ENCODE measurements around the gene SHLD2. TPM values are rescaled to one million over a fixed set of nuclear protein-coding genes. Genes with fewer than 3 reads are reported as not detected.
"Not testable (repeated sequence)": the region's sequence is repeated elsewhere in the genome, so short reads cannot be mapped to it uniquely, and the experiment has no call there.

Gene SHLD2
- total RNA-seq, 2 donors from 2014 or later: 19.2 to 43.3 TPM

GRCh38 chr10:87076421-87076820 is 18.6 kb upstream of the SHLD2 start:
- peaks cover 9 to 14% of the 10 kb centered on the region in 2 donors for H3K4me1 Mint-ChIP-seq (ENCODE audit: low read depth in 2 of 2)
- H3K27me3 Mint-ChIP-seq; ATAC-seq; H3K9me3 Mint-ChIP-seq; H3K36me3 Mint-ChIP-seq; H3K4me3 Mint-ChIP-seq; DNase-seq (ENCODE audit: low spot score): not testable (repeated sequence)
- H3K27ac Mint-ChIP-seq: peak overlapping the region; percentile 28 to 56

GRCh38 chr10:87079106-87079836 is 15.7 kb upstream of the SHLD2 start:
- H3K4me1 Mint-ChIP-seq (ENCODE audit: low read depth in 2 of 2): peaks cover 28 to 31% of the 10 kb centered on the region in 2 donors
- H3K36me3 Mint-ChIP-seq: peaks cover 5% of the 10 kb centered on the region
- no peak overlapping the region for H3K27ac Mint-ChIP-seq
- H3K4me3 Mint-ChIP-seq: no peak overlapping the region
- DNase-seq (ENCODE audit: low spot score) (no peak), ATAC-seq (no peak)
- H3K27me3 Mint-ChIP-seq: no peaks in the 10 kb centered on the region
- H3K9me3 Mint-ChIP-seq: no peaks in the 10 kb centered on the region

- not testable (repeated sequence) for H3K27ac Mint-ChIP-seq; H3K36me3 Mint-ChIP-seq; H3K27me3 Mint-ChIP-seq; H3K9me3 Mint-ChIP-seq; DNase-seq (ENCODE audit: low spot score); ATAC-seq; H3K4me3 Mint-ChIP-seq
- peaks cover 38 to 39% of the 10 kb centered on the region in 2 donors for H3K4me1 Mint-ChIP-seq (ENCODE audit: low read depth in 2 of 2)
These were observed 14.4 kb upstream of the SHLD2 start for GRCh38 chr10:87080621-87081020.

GRCh38 chr10:87081574-87081973 is 13.4 kb upstream of the SHLD2 start:
- not testable (repeated sequence) for DNase-seq (ENCODE audit: low spot score); H3K4me3 Mint-ChIP-seq; ATAC-seq; H3K36me3 Mint-ChIP-seq; H3K9me3 Mint-ChIP-seq; H3K27me3 Mint-ChIP-seq
- Mint-ChIP-seq H3K4me1 (ENCODE audit: low read depth in 2 of 2) (peaks cover 43 to 48% of the 10 kb centered on the region in 2 donors), H3K27ac (peak overlapping the region in 1 of 2 donors; percentile 96)

- Mint-ChIP-seq H3K27ac (peak overlapping the region; percentile 92 to 96), H3K4me1 (ENCODE audit: low read depth in 2 of 2) (peaks cover 48 to 54% of the 10 kb centered on the region in 2 donors), H3K4me3 (peak overlapping the region; percentile 72)
- H3K36me3 Mint-ChIP-seq; H3K27me3 Mint-ChIP-seq; H3K9me3 Mint-ChIP-seq; ATAC-seq; DNase-seq (ENCODE audit: low spot score): not testable (repeated sequence)
These were observed 12.8 kb upstream of the SHLD2 start for GRCh38 chr10:87082219-87082618.

GRCh38 chr10:87083576-87084290 is 11.3 kb upstream of the SHLD2 start:
- Mint-ChIP-seq H3K4me1 (ENCODE audit: low read depth in 2 of 2) (peaks cover 51 to 58% of the 10 kb centered on the region in 2 donors), H3K4me3 (peak overlapping the region; percentile 72), H3K27ac (peak overlapping the region; percentile 92 to 96)
- peak; percentile 68 to 70 for ATAC-seq
- H3K9me3 Mint-ChIP-seq; H3K36me3 Mint-ChIP-seq; DNase-seq (ENCODE audit: low spot score); H3K27me3 Mint-ChIP-seq: not testable (repeated sequence)

GRCh38 chr10:87084291-87084782 is 10.7 kb upstream of the SHLD2 start:
- Mint-ChIP-seq H3K4me3 (peak overlapping the region; percentile 81), H3K4me1 (ENCODE audit: low read depth in 2 of 2) (peaks cover 54 to 63% of the 10 kb centered on the region in 2 donors), H3K27ac (peak overlapping the region; percentile 92 to 96)
- DNase-seq (ENCODE audit: low spot score); H3K36me3 Mint-ChIP-seq; H3K27me3 Mint-ChIP-seq; H3K9me3 Mint-ChIP-seq: not testable (repeated sequence)
- peak; percentile 86 to 89 for ATAC-seq

GRCh38 chr10:87085537-87085936 is 9.5 kb upstream of the SHLD2 start:
- ATAC-seq (no peak), DNase-seq (ENCODE audit: low spot score) (no peak)
- H3K4me1 Mint-ChIP-seq (ENCODE audit: low read depth in 2 of 2): peaks cover 63 to 75% of the 10 kb centered on the region in 2 donors
- H3K4me3 Mint-ChIP-seq: peak overlapping the region; percentile 41
- H3K36me3 Mint-ChIP-seq: peaks cover 12% of the 10 kb centered on the region
- no peaks in the 10 kb centered on the region for H3K27me3 Mint-ChIP-seq
- peak overlapping the region; percentile 92 to 96 for H3K27ac Mint-ChIP-seq
- no peaks in the 10 kb centered on the region for H3K9me3 Mint-ChIP-seq

- Mint-ChIP-seq H3K27ac (peak overlapping the region; percentile 26 to 95), H3K4me3 (peak overlapping the region; percentile 16), H3K36me3 (peaks cover 13% of the 10 kb centered on the region), H3K9me3 (no peaks in the 10 kb centered on the region), H3K4me1 (ENCODE audit: low read depth in 2 of 2) (peaks cover 63 to 78% of the 10 kb centered on the region in 2 donors), H3K27me3 (no peaks in the 10 kb centered on the region)
- no peak for ATAC-seq
- no peak for DNase-seq (ENCODE audit: low spot score)
These were observed 5.3 kb upstream of the SHLD2 start for GRCh38 chr10:87089746-87090145.

- peaks cover 13% of the 10 kb centered on the region for H3K36me3 Mint-ChIP-seq
These were observed 4.2 kb upstream of the SHLD2 start for GRCh38 chr10:87090779-87091178.

GRCh38 chr10:87092376-87092860 is 2.6 kb upstream of the SHLD2 start:
- Mint-ChIP-seq H3K4me1 (ENCODE audit: low read depth in 2 of 2) (peaks cover 43 to 55% of the 10 kb centered on the region in 2 donors), H3K27ac (peak overlapping the region; percentile 91 to 95), H3K4me3 (peak overlapping the region; percentile 91), H3K36me3 (peaks cover 13% of the 10 kb centered on the region), H3K27me3 (no peaks in the 10 kb centered on the region), H3K9me3 (no peaks in the 10 kb centered on the region)
- DNase-seq (ENCODE audit: low spot score) (no peak), ATAC-seq (no peak)

More at GRCh38 chr10:87090779-87091178, 4.2 kb upstream of the SHLD2 start:
- Mint-ChIP-seq H3K9me3 (no peaks in the 10 kb centered on the region), H3K4me3 (peak overlapping the region; percentile 91), H3K27me3 (no peaks in the 10 kb centered on the region), H3K4me1 (ENCODE audit: low read depth in 2 of 2) (peaks cover 57 to 70% of the 10 kb centered on the region in 2 donors), H3K27ac (peak overlapping the region; percentile 91 to 95)
- ATAC-seq (no peak), DNase-seq (ENCODE audit: low spot score) (no peak)

GRCh38 chr10:87092861-87093631 is 2.0 kb upstream of the SHLD2 start:
- no peak for DNase-seq (ENCODE audit: low spot score)

GRCh38 chr10:87093632-87094372 is 1.2 kb upstream of the SHLD2 start:
- H3K27ac Mint-ChIP-seq: peak overlapping the region; percentile 91 to 95
- no peaks in the 10 kb centered on the region for H3K9me3 Mint-ChIP-seq
- peak; percentile 84 for DNase-seq (ENCODE audit: low spot score)
- no peaks in the 10 kb centered on the region for H3K27me3 Mint-ChIP-seq
- peak; percentile 46 to 48 for ATAC-seq
- H3K36me3 Mint-ChIP-seq: peaks cover 13% of the 10 kb centered on the region
- peaks cover 37 to 48% of the 10 kb centered on the region in 2 donors for H3K4me1 Mint-ChIP-seq (ENCODE audit: low read depth in 2 of 2)
- peak overlapping the region; percentile 91 for H3K4me3 Mint-ChIP-seq

More at GRCh38 chr10:87092861-87093631, 2.0 kb upstream of the SHLD2 start:
- Mint-ChIP-seq H3K4me3 (peak overlapping the region; percentile 91), H3K36me3 (peaks cover 13% of the 10 kb centered on the region), H3K4me1 (ENCODE audit: low read depth in 2 of 2) (peaks cover 40 to 49% of the 10 kb centered on the region in 2 donors), H3K27ac (peak overlapping the region; percentile 91 to 95), H3K27me3 (no peaks in the 10 kb centered on the region), H3K9me3 (no peaks in the 10 kb centered on the region)
- ATAC-seq: no peak
